GM12864 (cell line): ENCODE data around the gene FN1.

Experiments used
- DNase-seq: peaks from one replicate; pipeline ENCODE4 v3.0.0-alpha.2; 2011; ENCODE audit warnings: low read depth
- H3K4me3 ChIP-seq: 2 replicates; pipeline ENCODE4 v1.5.1; 2011; ENCODE audit warnings: mild to moderate bottlenecking, low read depth, low read length, control low read depth
- CTCF ChIP-seq: IDR thresholded peaks from 2 replicates; pipeline ENCODE4 v1.5.1; 2011; ENCODE audit warnings: low read depth, mild to moderate bottlenecking, moderate library complexity, low read length, control low read depth, inconsistent platforms; ENCODE audit errors: missing control alignments

FN1 gene

DNA sequence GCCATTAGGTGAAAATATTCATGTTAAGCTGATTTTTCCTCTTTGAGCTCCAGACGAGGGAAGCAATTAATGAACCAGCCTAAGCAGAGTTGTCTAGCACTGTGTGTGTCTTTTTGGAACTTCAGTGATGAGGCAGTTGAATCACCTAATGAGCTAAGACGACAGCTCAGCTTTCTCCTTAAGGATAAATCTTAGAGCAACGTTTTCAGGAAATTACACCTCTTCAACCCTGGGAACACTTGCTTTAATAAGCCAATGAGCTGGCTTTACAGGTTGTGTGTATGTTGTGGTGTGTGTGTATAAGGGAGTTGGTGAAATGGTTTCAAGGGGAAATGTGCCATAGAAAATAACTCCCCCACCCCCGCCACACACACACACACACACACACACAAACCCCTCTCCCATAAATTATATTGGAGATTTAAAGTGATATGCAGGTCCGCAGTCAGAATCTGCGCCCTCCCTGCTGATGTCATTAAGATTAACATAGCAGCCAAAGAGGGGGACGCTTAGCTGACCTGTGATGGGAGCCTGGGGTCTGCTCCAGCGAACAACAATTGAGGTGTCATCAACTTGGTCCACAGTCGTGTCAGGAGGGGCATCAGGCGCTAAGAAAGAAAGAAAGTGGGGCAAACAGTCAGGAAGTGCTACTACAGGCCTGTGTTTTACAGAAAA is 28.1 kb downstream of the FN1 start:
- H3K4me3 ChIP-seq = no peak overlapping the region
- DNase-seq = no peak
- TF ChIP-seq CTCF = no peak

DNA sequence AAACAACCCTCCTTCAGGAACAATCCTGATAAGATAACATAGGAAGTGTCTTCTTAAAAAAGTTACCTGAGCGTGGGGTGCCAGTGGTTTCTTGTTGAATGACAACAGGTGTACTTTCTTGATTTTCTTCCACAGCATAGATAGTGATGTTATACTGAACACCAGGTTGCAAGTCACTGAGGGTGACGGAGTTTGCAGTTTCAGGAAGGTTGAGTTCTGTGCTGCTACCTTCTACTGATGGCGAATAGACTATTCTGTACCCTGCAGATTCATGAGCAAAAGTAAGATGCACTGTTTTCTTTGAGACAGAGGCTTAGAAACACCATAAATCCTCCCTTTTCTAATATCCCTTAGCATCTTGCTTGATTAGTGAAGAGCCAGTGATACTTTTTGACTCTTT is 28.8 kb downstream of the FN1 start:
- no peak for DNase-seq
- TF ChIP-seq CTCF = no peak
- no peak overlapping the region for H3K4me3 ChIP-seq

- H3K4me3 ChIP-seq = no peak overlapping the region
- no peak for TF ChIP-seq CTCF
- no peak for DNase-seq
Observed at GRCh38 chr2:215405722-215406581, 29.9 kb downstream of the FN1 start.

- H3K4me3 ChIP-seq = no peak overlapping the region
Observed at GRCh38 chr2:215404348-215405012, 31.4 kb downstream of the FN1 start.

DNA sequence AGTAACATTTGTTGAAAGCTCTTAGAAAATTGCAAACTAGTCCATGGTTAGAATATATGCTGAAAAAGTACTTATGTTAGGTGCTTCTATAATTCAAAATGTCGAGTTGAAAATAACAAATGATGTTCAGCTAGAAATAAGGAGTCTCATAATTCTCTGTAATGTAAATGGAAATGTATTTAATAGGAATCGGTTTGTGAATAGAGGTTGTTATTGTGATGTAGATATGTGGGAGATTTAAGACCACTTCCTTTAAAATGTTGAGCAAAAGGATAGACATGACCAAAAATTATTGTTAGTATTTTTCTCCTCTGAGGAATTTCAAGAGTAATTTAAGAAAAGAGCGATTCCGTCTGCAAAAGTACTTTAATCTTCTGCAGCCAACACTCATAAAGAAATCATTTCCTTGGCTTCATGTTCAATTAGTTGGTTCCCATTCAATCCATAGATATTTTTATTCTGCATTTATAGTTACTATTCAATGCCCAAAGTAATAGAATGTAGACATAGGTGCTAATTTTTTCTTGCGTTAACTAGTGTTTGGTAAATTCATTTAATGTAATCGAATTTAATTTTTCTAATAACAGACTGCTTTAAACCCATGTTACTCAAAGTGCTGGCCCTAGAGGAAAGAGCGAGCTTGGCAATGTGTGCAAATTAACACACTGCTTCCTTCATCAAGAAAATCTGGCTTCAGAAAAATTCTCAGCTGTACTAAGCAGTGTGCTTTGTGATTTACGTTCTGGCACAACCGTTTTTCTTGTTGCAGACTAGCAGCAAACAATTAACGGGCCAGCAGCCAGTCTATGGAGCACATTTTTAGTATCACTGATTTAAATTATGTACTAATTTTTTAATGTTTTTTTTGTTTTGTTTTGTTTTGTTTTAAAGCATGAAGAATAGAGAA is 32.2 kb downstream of the FN1 start:
- no peak for DNase-seq
- no peak overlapping the region for H3K4me3 ChIP-seq
- no peak for TF ChIP-seq CTCF

More at GRCh38 chr2:215404348-215405012, 31.4 kb downstream of the FN1 start:
- no peak for TF ChIP-seq CTCF
- DNase-seq = no peak

GRCh38 chr2:215401896-215402379 is 33.9 kb downstream of the FN1 start:
- no peak overlapping the region for H3K4me3 ChIP-seq
- TF ChIP-seq CTCF = no peak
- no peak for DNase-seq
